GM19099 (cell line): ENCODE measurements around the gene CCDC88C.

Experiments
- POLR2A ChIP-seq: IDR thresholded peaks from 3 replicates; pipeline ENCODE4 v1.6.1; 2011; ENCODE audit warnings: low read depth; ENCODE audit not compliant: insufficient read length; ENCODE audit errors: extremely low read depth

The CCDC88C gene

DNA sequence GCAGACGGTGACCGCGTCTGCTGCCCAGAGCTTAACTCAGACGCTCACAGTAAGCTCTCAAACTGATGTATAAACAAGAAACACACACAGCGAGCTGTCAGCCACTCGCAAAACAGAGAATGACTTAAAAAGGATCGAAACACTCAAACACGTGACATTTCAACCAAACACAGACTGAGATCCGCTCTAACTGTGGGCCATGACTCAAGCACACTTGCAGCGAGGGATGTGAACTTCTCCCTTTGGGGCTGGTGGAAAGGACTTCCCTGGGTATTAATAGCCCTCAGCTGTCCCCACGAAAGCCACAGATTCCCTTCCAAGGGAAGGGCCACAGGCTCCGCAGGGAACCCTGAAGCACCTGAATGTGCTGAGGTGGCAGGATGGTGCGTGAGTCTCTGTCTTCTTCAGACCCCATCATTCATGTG, 29.1 kb downstream of the CCDC88C start:
- TF ChIP-seq POLR2A: no peak

GRCh38 chr14:91387951-91388381, 29.7 kb downstream of the CCDC88C start:
- TF ChIP-seq POLR2A: no peak

DNA sequence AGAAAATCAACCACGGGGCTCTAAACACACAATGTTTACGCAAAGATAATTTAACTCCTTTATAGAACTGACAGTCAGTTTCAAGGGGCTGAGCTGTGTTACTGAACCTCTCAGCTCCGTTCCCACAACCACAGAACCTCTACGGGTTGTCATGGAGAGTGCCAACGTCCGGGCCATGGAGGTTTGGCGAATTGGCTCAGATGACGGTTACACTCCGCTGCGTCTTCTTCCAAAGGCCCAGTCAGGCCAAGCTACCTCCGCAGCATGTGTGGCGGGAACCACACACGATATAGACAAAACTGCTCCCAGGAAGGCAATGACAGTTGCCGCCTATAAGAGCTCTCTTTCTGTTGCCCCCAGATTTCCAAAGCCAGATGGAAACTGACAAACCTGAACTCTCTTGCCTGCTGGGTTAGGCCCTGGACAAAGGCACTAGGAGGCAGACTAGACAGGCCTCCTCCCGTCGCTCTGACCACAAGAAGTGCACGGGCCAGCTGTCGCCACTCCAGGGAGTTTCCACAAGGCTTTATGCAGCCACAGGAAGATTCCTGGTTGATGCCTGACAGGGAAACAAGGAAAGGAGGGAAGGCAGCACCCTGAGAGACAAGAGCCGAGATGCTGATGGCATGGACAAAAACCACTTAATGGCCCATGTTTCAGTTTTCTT, 30.3 kb downstream of the CCDC88C start:
- TF ChIP-seq POLR2A: no peak

- TF ChIP-seq POLR2A: no peak
These were observed 31.9 kb downstream of the CCDC88C start for GRCh38 chr14:91385697-91386096.

DNA sequence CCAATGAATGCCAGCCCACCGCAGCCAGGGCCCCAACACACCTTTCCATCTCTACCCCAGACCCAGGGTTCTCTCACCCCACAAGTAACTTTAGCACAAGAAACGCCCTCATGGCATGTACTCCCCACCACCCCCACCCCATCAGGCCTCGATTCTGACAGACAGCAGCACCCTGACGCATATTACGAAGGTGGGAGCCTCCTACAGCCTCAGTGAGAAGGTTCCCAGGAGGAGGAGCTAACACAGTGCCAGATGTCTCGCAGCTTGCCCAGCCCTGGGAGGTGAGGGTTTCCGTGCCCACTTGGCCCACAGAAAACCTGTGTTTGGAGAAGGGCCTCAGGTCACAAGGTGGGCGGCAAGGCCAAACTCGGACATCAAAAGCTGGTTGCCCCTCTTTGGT, 32.4 kb downstream of the CCDC88C start:
- TF ChIP-seq POLR2A: no peak

- TF ChIP-seq POLR2A: no peak
These were observed 34.2 kb downstream of the CCDC88C start for GRCh38 chr14:91383439-91383838.

DNA sequence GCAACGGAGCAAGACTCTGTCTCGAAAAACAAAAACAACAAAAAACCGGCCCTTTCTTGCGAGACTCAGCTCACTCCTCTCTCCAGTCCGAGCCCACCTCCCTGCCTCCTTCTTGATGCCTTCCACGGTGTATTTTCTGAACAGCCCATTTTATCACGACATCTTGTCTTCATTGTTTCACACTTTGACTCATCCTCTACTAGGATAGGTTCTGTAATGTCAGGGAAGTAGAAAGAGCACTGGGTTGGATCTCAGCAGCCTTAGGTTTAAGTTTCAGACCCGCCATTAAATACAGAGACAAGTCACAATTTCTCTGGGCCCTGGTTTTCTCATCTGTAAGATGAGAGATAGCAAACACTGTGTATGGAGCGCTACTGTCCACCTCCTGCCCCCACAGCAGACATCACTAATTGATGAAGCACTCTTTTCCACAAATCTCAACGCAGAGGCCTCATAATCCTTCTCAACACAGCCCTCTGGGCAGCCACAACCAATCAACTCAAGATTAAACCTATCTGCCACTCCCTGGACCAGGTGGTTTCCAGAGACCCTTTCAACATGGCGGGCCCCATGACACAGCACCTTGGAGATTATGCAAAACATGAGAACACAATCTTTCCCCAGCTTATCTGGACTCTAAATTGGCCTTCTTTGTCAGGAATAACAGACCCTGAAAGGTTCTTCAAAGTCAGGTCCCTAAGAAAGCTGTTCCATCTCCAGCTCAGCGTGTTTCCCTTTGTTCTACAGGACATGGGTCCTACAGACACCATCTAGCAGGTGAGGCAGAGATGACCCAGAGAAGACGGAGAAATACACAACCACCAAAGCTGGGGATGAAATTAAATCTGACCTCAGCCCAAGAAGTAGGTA, 35.6 kb downstream of the CCDC88C start:
- TF ChIP-seq POLR2A: no peak

DNA sequence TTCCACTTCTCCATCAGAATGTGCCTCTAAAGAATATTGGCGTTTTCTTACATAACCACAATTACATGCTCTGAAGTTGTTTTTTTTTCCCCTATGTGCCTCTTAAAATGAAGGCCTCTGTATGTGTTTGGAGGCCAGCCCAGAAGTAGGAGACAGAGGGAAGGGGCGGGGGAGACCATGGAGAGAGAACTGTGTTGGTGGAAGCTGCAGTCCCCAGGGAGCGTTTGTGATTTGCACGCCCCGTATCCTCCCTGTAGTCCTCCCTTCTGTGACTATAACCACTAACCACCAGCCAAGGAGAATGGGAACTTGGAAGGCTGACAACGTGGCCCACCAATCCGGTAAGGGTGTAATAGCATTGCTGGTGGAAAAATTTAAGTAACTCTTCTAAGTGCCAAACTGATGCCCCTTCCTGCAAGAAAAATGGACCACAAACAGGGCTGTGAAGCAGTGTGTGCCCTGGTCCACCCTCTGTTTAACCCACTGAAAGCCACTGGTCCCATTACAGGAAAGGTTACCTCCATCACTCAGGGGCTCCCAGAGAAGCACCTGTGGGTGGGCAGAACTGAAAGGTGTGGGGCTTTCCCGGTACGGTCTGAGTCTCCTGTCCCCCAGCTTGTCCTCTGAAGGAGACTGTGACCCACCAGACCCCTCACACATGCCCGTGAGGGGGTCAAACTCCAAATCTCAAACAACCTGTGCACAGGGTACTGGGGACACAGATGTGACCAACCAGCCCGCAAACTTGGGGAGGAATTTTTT, 36.8 kb downstream of the CCDC88C start:
- no peak for TF ChIP-seq POLR2A

DNA sequence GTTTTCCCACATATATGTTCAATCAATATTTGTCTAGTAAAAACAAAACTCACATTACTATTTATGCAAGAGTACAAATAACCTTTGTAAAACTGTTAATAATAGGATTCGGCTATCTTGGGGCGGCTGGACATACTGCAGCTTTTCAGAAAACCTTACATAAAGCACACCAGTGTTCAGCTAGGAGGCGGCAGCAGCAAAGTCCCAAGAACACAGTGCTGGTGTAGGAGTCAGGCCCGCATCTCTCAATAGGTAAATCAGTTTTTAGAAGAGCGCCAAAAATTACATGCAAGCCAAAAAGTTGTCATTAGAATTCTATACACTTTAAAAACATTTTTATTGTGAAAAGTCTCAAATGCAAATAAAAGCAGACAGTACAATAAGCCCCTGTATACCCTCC, 37.5 kb downstream of the CCDC88C start:
- TF ChIP-seq POLR2A: no peak

- no peak for TF ChIP-seq POLR2A
These were observed 38.1 kb downstream of the CCDC88C start for GRCh38 chr14:91379579-91379932.

DNA sequence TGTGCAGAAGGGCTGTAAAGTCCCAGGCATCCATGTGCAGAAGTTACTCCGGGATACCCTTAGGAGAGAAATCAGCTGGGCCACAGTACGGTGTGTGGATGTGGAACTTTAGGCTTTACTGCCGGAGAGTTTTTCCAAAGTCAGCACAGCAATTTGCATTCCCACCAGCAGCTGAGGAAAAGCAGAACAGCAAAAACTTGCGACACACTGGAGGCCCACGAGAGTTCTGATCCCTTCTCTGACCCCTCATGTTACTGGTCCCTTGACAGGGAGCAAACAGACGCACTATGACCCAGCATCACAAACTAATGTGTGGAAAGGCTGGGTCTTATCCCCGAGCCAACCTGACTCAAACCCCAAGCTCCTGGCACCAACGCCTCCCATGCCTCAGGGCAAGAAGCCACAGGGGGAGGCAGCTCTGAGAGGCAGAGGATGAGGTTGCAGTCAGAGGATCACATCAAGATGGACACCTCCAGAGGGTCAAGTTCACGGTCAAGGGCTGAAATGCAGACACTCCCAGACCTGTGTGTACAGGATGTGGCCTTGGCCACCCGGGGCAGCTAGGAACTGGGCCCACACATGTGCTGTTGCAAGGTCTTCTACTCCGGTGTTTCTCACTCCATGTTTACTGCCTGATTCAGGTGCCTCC, 38.6 kb downstream of the CCDC88C start:
- no peak for TF ChIP-seq POLR2A

- peak; percentile 22 for TF ChIP-seq POLR2A
These were observed 39.6 kb downstream of the CCDC88C start for GRCh38 chr14:91377700-91378652.

- TF ChIP-seq POLR2A: no peak
These were observed 40.8 kb downstream of the CCDC88C start for GRCh38 chr14:91376547-91377477.
